ENCODE measurements around the gene COL25A1. TPM values are rescaled to one million over a fixed set of nuclear protein-coding genes. Genes with fewer than 3 reads are reported as not detected.

COL25A1 gene
- polyA plus RNA-seq, 1 experiment, result not detected

DNA sequence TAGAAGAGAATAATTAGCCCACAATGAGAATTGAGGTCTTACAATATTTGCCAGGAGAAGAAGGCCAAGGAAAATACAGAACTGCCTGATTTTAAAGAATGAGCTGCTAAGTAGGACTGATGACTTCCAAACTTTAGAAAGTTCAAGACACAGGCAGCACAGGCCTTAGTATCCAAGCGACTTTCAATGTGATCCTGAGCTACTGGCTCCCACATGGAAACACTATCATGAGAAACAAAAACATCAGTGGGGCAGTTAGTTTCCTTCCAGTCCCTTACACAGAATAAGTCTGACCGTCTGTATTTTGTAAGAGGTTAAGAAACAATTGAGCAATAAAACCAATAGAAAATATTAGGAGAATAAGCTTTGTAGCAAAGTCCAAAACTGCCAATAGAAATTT is 251.4 kb downstream of the COL25A1 start:
- ChIA-PET POLR2A (no interaction called here), CTCF (no interaction called here)
- H3K27me3 ChIP-seq (ENCODE audit: control insufficient read depth, insufficient read depth, low read length), result 0 out of 2 replicates have a peak, but pooled peaks cover 1% of the 10 kb centered on the region
- no peaks in the 10 kb centered on the region for H3K36me3 ChIP-seq (ENCODE audit: control insufficient read depth, insufficient read depth, low read length)
- H3K4me3 ChIP-seq (ENCODE audit: low read depth, low read length), result no peak overlapping the region
- no peak for DNase-seq (ENCODE audit: low read depth)
- TF ChIP-seq, protein P1, sequence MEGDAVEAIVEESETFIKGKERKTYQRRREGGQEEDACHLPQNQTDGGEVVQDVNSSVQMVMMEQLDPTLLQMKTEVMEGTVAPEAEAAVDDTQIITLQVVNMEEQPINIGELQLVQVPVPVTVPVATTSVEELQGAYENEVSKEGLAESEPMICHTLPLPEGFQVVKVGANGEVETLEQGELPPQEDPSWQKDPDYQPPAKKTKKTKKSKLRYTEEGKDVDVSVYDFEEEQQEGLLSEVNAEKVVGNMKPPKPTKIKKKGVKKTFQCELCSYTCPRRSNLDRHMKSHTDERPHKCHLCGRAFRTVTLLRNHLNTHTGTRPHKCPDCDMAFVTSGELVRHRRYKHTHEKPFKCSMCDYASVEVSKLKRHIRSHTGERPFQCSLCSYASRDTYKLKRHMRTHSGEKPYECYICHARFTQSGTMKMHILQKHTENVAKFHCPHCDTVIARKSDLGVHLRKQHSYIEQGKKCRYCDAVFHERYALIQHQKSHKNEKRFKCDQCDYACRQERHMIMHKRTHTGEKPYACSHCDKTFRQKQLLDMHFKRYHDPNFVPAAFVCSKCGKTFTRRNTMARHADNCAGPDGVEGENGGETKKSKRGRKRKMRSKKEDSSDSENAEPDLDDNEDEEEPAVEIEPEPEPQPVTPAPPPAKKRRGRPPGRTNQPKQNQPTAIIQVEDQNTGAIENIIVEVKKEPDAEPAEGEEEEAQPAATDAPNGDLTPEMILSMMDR (IDR thresholded peaks at IDR 0.05; ENCODE audit: insufficient read depth, low read depth, low read length), result no peak

DNA sequence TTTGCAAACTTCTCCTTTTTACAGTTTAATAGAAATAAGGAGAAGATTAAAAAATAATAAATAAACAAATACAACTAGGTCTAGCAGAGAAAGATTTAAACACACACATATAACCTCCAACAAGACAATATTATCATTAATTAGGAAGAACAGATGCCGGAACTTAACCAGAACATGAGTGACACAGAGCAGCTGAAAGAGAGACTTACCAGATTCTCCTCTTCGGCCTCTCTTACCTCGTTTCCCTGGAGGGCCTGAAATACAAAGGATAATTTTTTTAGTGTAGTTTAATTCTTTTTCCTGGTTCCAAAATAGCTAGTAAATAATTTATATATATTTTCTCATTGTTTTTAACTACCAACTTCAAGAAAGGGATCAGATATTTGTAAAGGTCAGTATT is 252.5 kb downstream of the COL25A1 start:
- TF ChIP-seq, protein P1 (IDR thresholded peaks at IDR 0.05; ENCODE audit: insufficient read depth, low read depth, low read length), result no peak
- CTCF ChIA-PET, result no interaction called here
- POLR2A ChIA-PET, result no interaction called here

DNA sequence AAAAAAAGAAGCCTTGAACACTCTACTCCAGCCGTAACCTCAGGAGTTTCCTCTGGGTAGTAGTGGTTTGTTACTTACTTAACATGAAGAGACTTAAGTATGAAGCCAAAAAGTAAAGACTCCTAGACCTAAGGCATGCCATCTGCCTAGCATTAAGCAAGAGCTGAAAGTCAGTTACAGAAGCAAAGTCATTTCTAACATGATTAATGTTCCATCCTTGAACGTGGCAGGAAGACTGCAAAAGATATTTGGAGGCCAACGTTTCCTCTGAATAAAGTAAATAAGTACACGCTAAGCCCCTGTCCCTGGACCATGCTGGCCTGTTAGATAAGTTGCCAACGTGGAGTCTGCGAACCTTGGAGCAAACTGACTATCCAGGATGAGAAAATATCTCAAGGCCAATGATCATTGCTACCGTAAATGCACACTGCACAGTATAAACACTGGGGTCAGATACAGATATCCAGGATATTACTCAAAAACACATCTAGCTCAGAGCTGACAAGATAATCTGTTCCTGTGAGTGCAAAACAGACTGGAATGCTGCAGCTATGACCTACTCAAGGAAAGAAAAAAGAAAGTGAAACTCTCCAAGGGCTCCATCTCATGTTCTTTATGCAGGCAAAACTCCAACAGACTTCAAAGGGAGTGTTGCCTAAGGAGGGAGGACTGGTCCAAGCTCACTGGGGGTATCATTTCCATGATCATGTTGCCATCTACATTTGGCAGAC is 255.8 kb downstream of the COL25A1 start:
- POLR2A ChIA-PET, result interaction anchor here (0.6 kb wide), 1 partner anchor 9 kb away, joined by 3 read pairs; no protein-coding TSS in a partner anchor
- H3K27me3 ChIP-seq (ENCODE audit: control insufficient read depth, insufficient read depth, low read length), result no peaks in the 10 kb centered on the region
- TF ChIP-seq, protein P1 (IDR thresholded peaks at IDR 0.05; ENCODE audit: insufficient read depth, low read depth, low read length), result no peak
- no peaks in the 10 kb centered on the region for H3K36me3 ChIP-seq (ENCODE audit: control insufficient read depth, insufficient read depth, low read length)
- no peak overlapping the region for H3K4me3 ChIP-seq (ENCODE audit: low read depth, low read length)
- CTCF ChIA-PET, result interaction anchor here (1.3 kb wide), 1 partner anchor 109 kb away, joined by 3 read pairs; no protein-coding TSS in a partner anchor
- no peak for DNase-seq (ENCODE audit: low read depth)

More for the DNA sequence above, 252.5 kb downstream of the COL25A1 start:
- no peak for DNase-seq (ENCODE audit: low read depth)
- no peak overlapping the region for H3K4me3 ChIP-seq (ENCODE audit: low read depth, low read length)
- no peaks in the 10 kb centered on the region for H3K36me3 ChIP-seq (ENCODE audit: control insufficient read depth, insufficient read depth, low read length)
- 0 out of 2 replicates have a peak, but pooled peaks cover 1% of the 10 kb centered on the region for H3K27me3 ChIP-seq (ENCODE audit: control insufficient read depth, insufficient read depth, low read length)

DNA sequence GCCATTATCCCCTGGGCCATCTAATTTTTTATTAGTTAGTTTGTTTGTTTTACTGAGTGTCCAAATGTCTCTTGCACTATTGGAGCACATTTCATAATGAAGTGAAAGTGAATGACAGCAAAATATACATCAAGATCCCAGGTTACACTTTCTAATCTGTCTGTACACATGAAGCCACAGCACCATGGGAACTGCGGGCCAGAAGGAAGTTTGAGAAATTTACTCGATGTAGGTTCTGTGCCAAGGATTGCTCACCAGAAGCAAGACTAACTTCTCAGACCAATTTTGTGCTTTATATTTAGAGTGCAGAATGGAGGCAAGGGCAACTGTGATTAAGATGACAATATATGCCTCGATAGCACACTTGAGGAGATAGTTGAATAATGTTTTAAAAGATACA is 258.0 kb downstream of the COL25A1 start:
- Histone ChIP-seq H3K4me3 (ENCODE audit: low read depth, low read length) (no peak overlapping the region), H3K36me3 (ENCODE audit: control insufficient read depth, insufficient read depth, low read length) (no peaks in the 10 kb centered on the region), H3K27me3 (ENCODE audit: control insufficient read depth, insufficient read depth, low read length) (no peaks in the 10 kb centered on the region)
- POLR2A ChIA-PET, result no interaction called here
- CTCF ChIA-PET, result no interaction called here
- no peak for DNase-seq (ENCODE audit: low read depth)
- TF ChIP-seq, protein P1 (IDR thresholded peaks at IDR 0.05; ENCODE audit: insufficient read depth, low read depth, low read length), result no peak

DNA sequence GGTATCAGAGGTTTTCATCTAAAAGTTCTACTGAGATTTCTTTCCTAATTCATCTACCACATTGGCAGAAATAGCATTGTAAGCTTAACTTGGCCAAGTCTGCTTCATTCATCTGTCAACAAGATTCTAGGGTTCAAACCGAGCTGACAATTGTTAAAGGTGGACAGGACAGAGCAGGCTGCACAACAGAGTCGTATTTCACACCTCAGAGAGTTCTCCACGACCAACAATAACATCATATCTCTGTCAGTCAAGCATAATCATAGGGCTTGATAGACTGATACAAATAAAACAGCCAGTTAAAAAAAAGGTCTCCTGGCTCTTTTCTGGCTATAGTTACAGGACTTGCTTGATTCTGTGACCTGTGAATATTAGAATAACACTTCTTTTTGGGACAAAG is 259.2 kb downstream of the COL25A1 start:
- H3K4me3 ChIP-seq (ENCODE audit: low read depth, low read length), result no peak overlapping the region
- no peaks in the 10 kb centered on the region for H3K27me3 ChIP-seq (ENCODE audit: control insufficient read depth, insufficient read depth, low read length)
- POLR2A ChIA-PET, result no interaction called here
- CTCF ChIA-PET, result no interaction called here
- no peaks in the 10 kb centered on the region for H3K36me3 ChIP-seq (ENCODE audit: control insufficient read depth, insufficient read depth, low read length)
- TF ChIP-seq, protein P1 (IDR thresholded peaks at IDR 0.05; ENCODE audit: insufficient read depth, low read depth, low read length), result no peak
- DNase-seq (ENCODE audit: low read depth), result no peak

Data from BJ (cell line).